H1 (cell line): ENCODE data around the gene OR8B3. TPM values are rescaled to one million over a fixed set of nuclear protein-coding genes. Genes with fewer than 3 reads are reported as not detected.

Experiments
- CTCF ChIA-PET: fragments of 300-600 bp; sonication (Branson Sonifier 250); formaldehyde crosslinking; loops from one replicate; lab custom pipeline; 2021; ENCODE audit not compliant: partially characterized antibody; lab: Charles Lee
- POLR2A ChIA-PET: fragments of 300-600 bp; sonication (Branson Sonifier 250); formaldehyde crosslinking; loops from one replicate; lab custom pipeline; 2021; ENCODE audit warnings: inconsistent platforms; ENCODE audit not compliant: partially characterized antibody; lab: Charles Lee
- DNase-seq, 2 experiments: peaks; one replicate each; pipeline versions ENCODE4 v3.0.0 to v3.0.0-alpha.2; 2010 to 2022; ENCODE audit warnings: low spot score in 2 of 2, low read depth in 1 of 2, mixed read lengths in 1 of 2
- FAIRE-seq: peaks from 2 replicates; lab custom pipeline; 2011; peaks lifted over from hg19 to GRCh38; lab: Jason Lieb, UNC
- H2AFZ ChIP-seq: 2 replicates; pipeline ENCODE4 v1.8.1; 2012; ENCODE audit warnings: low read length, inconsistent platforms
- H2AK5ac ChIP-seq: 2 replicates; pipeline ENCODE4 v1.6.1; 2013; ENCODE audit warnings: low read depth, low read length
- H2BK120ac ChIP-seq: replicated peaks from 2 replicates; pipeline ENCODE3; 2013; ENCODE audit warnings: low read depth, low read length, inconsistent platforms
- H2BK12ac ChIP-seq: 2 replicates; pipeline ENCODE4 v1.6.1; 2013; ENCODE audit warnings: low read depth, low read length
- H2BK15ac ChIP-seq: 2 replicates; pipeline ENCODE4 v1.6.1; 2013; ENCODE audit warnings: low read length
- H2BK20ac ChIP-seq: 2 replicates; pipeline ENCODE4 v1.6.1; 2013; ENCODE audit warnings: low read length
- H2BK5ac ChIP-seq: 2 replicates; pipeline ENCODE4 v1.6.1; 2013; ENCODE audit warnings: low read depth, low read length
- H3K14ac ChIP-seq: 2 replicates; pipeline ENCODE4 v1.6.1; 2013; ENCODE audit warnings: inconsistent platforms; ENCODE audit not compliant: insufficient read length
- H3K18ac ChIP-seq: 2 replicates; pipeline ENCODE4 v1.6.1; 2013; ENCODE audit warnings: low read length; ENCODE audit errors: extremely low read depth
- H3K23ac ChIP-seq: 2 replicates; pipeline ENCODE4 v1.6.1; 2013; ENCODE audit warnings: inconsistent platforms; ENCODE audit not compliant: insufficient read length
- H3K23me2 ChIP-seq: 2 replicates; pipeline ENCODE4 v1.6.1; 2013; ENCODE audit warnings: low read depth, low read length
- H3K27ac ChIP-seq: 2 replicates; pipeline ENCODE4 v1.6.1; 2011; ENCODE audit warnings: low read depth, low read length, inconsistent platforms
- H3K27me3 ChIP-seq, 4 experiments: replicated peaks in 1 of 4; 1 replicate in 1 of 4; 2 replicates in 3 of 4; pipeline versions ENCODE4 v1.6.1 to v1.8.1; 2011 to 2013; ENCODE audit warnings: low read length in 3 of 4, mild to moderate bottlenecking in 3 of 4, inconsistent platforms in 2 of 4, mixed read lengths in 2 of 4, moderate library complexity in 1 of 4; ENCODE audit not compliant: control insufficient read depth in 3 of 4, insufficient read depth in 3 of 4; ENCODE audit errors: extremely low read depth in 1 of 4
- H3K36me3 ChIP-seq, 4 experiments: 2 replicates each; pipeline versions ENCODE4 v1.6.1 to v1.8.1; 2011 to 2013; ENCODE audit warnings: mild to moderate bottlenecking in 4 of 4, low read length in 3 of 4, moderate library complexity in 2 of 4, control low read depth in 1 of 4, inconsistent platforms in 1 of 4; ENCODE audit not compliant: insufficient read depth in 4 of 4, control insufficient read depth in 2 of 4
- H3K4ac ChIP-seq: replicated peaks from 2 replicates; pipeline ENCODE3; 2013; ENCODE audit warnings: low read length, low read depth, mixed read lengths, inconsistent platforms; ENCODE audit not compliant: insufficient read length
- H3K4me1 ChIP-seq, 4 experiments: replicated peaks in 1 of 4; 1 replicate in 1 of 4; 2 replicates in 3 of 4; pipeline versions ENCODE4 v1.6.1 to v1.8.1; 2011 to 2013; ENCODE audit warnings: low read length in 3 of 4, inconsistent platforms in 2 of 4, mixed read lengths in 1 of 4; ENCODE audit not compliant: insufficient read depth in 4 of 4, control insufficient read depth in 3 of 4
- H3K4me2 ChIP-seq, 2 experiments: 2 replicates each; pipeline versions ENCODE4 v1.6.1 to v1.8.1; 2011 to 2013; ENCODE audit warnings: low read depth in 2 of 2, low read length in 2 of 2, control low read depth in 1 of 2, inconsistent platforms in 1 of 2, mild to moderate bottlenecking in 1 of 2; ENCODE audit not compliant: insufficient read depth in 1 of 2
- H3K4me3 ChIP-seq, 4 experiments: fragments of 200-600, 300-600 bp in 1 of 4; sonication (generic), shearing (Covaris generic), sonication (Bioruptor Twin) in 1 of 4; 2 replicates each; pipeline versions ENCODE4 v1.5.1 to v1.8.1; 2011 to 2016; ENCODE audit warnings: low read length in 4 of 4, low read depth in 3 of 4, control low read depth in 2 of 4, inconsistent platforms in 2 of 4, mild to moderate bottlenecking in 2 of 4, mixed read lengths in 1 of 4, moderate library complexity in 1 of 4; ENCODE audit not compliant: insufficient read depth in 2 of 4; ENCODE audit errors: extremely low read depth in 1 of 4
- H3K56ac ChIP-seq: replicated peaks from 2 replicates; pipeline ENCODE3; 2013; ENCODE audit warnings: low read depth, mild to moderate bottlenecking, mixed read lengths, low read length, inconsistent platforms; ENCODE audit not compliant: insufficient read length
- H3K79me1 ChIP-seq: 2 replicates; pipeline ENCODE4 v1.6.1; 2013; ENCODE audit warnings: low read depth, low read length, control low read depth
- H3K79me2 ChIP-seq, 2 experiments: 2 replicates each; pipeline versions ENCODE4 v1.6.1 to v1.8.1; 2012 to 2013; ENCODE audit warnings: low read length in 2 of 2, mild to moderate bottlenecking in 2 of 2, inconsistent platforms in 1 of 2; ENCODE audit not compliant: insufficient read depth in 2 of 2, control insufficient read depth in 1 of 2
- H3K9ac ChIP-seq, 4 experiments: replicated peaks in 1 of 4; 1 replicate in 1 of 4; 2 replicates in 3 of 4; pipeline versions ENCODE4 v1.6.1 to v1.8.1; 2011 to 2013; ENCODE audit warnings: low read depth in 3 of 4, low read length in 3 of 4, control low read depth in 2 of 4, mild to moderate bottlenecking in 2 of 4, moderate library complexity in 2 of 4, inconsistent platforms in 1 of 4; ENCODE audit errors: extremely low read depth in 1 of 4
- H3K9me3 ChIP-seq, 2 experiments: 2 replicates each; pipeline versions ENCODE4 v1.6.1 to v1.8.1; 2012 to 2013; ENCODE audit warnings: mild to moderate bottlenecking in 2 of 2, moderate library complexity in 2 of 2, control low read depth in 1 of 2, inconsistent platforms in 1 of 2, low read depth in 1 of 2, low read length in 1 of 2, mixed read lengths in 1 of 2; ENCODE audit not compliant: insufficient read depth in 2 of 2
- H4K20me1 ChIP-seq, 2 experiments: replicated peaks in 1 of 2; 2 replicates each; pipeline versions ENCODE3 to v1.8.1; 2011 to 2013; ENCODE audit warnings: inconsistent platforms in 2 of 2, low read length in 2 of 2, mild to moderate bottlenecking in 1 of 2; ENCODE audit not compliant: insufficient read depth in 2 of 2, control insufficient read depth in 1 of 2
- H4K5ac ChIP-seq: 2 replicates; pipeline ENCODE4 v1.6.1; 2013; ENCODE audit warnings: low read length, low read depth, mixed read lengths, inconsistent platforms; ENCODE audit not compliant: insufficient read length
- H4K8ac ChIP-seq: 2 replicates; pipeline ENCODE4 v1.8.0; 2013; ENCODE audit warnings: mild to moderate bottlenecking, moderate library complexity, low read length, inconsistent platforms; ENCODE audit not compliant: insufficient read depth; ENCODE audit errors: extremely low read depth
- H4K91ac ChIP-seq: replicated peaks from 2 replicates; pipeline ENCODE3; 2013; ENCODE audit warnings: low read length, mixed read lengths, inconsistent platforms; ENCODE audit not compliant: insufficient read length
- ASH2L ChIP-seq: fragments of 200-600, 300-600 bp; sonication (generic); IDR thresholded peaks from one replicate; pipeline ENCODE4 v1.7.1; 2017; ENCODE audit warnings: low read length
- ATF3 ChIP-seq: IDR thresholded peaks from 2 replicates; pipeline ENCODE4 v1.6.1; 2011; ENCODE audit warnings: low read depth, mild to moderate bottlenecking, low read length; ENCODE audit not compliant: insufficient read depth
- CEBPB ChIP-seq: IDR thresholded peaks from 2 replicates; pipeline ENCODE4 v1.6.1; 2012; ENCODE audit warnings: low read depth, low read length
- EZH2 ChIP-seq: fragments of 200-600 bp; sonication (generic); IDR thresholded peaks from 2 replicates; pipeline ENCODE4 v1.7.1; 2012; ENCODE audit warnings: low read depth, mild to moderate bottlenecking, moderate library complexity, low read length, inconsistent platforms; ENCODE audit not compliant: severe bottlenecking
- GABPA ChIP-seq: IDR thresholded peaks from 2 replicates; pipeline ENCODE4 v1.6.1; 2011; ENCODE audit warnings: mild to moderate bottlenecking, low read length, moderate library complexity, borderline replicate concordance; ENCODE audit not compliant: insufficient read depth
- KDM5A ChIP-seq: fragments of 200-600 bp; IDR thresholded peaks from 2 replicates; pipeline ENCODE4 v1.7.1; 2012; ENCODE audit warnings: mild to moderate bottlenecking, low read length, inconsistent platforms, mixed read lengths
- NANOG ChIP-seq: IDR thresholded peaks from 2 replicates; pipeline ENCODE4 v1.6.1; 2011; ENCODE audit warnings: low read length, low read depth, mild to moderate bottlenecking, inconsistent platforms; ENCODE audit not compliant: insufficient read depth, poor library complexity, severe bottlenecking
- RAD21 ChIP-seq, 2 experiments: IDR thresholded peaks in 1 of 2; conservative IDR thresholded peaks in 1 of 2; 2 replicates each; pipeline ENCODE4 v1.6.1; 2011; ENCODE audit warnings: low read depth in 2 of 2, low read length in 2 of 2, improper control_type of control experiment in 1 of 2, inconsistent platforms in 1 of 2, mild to moderate bottlenecking in 1 of 2, moderate library complexity in 1 of 2
- RNF2 ChIP-seq: fragments of 200-900, 300-1000 bp; sonication (generic); IDR thresholded peaks from 2 replicates; pipeline ENCODE4 v1.7.1; 2016; ENCODE audit warnings: borderline replicate concordance, low read depth, mild to moderate bottlenecking, antibody characterized with exemption, low read length; ENCODE audit not compliant: poor library complexity, severe bottlenecking; ENCODE audit errors: missing control alignments
- RXRA ChIP-seq: IDR thresholded peaks from 2 replicates; pipeline ENCODE4 v1.6.1; 2011; ENCODE audit warnings: low read depth, mild to moderate bottlenecking, low read length, moderate library complexity; ENCODE audit not compliant: insufficient read depth
- TBP ChIP-seq: IDR thresholded peaks from 2 replicates; pipeline ENCODE4 v1.6.1; 2011; ENCODE audit warnings: low read depth, low read length, improper control_type of control experiment
- TCF12 ChIP-seq: IDR thresholded peaks from 2 replicates; pipeline ENCODE4 v1.6.1; 2011; ENCODE audit warnings: low read depth, mild to moderate bottlenecking, low read length
- YY1 ChIP-seq: IDR thresholded peaks from 2 replicates; pipeline ENCODE4 v1.6.1; 2011; ENCODE audit warnings: low read depth, mild to moderate bottlenecking, low read length
- WGBS, 2 experiments: shearing (Covaris generic) in 1 of 2; methylation state at CpG; one replicate each; pipeline versions ENCODE4 v1.1.6 to v1.1.7; 2013 to 2015; ENCODE audit warnings: low lambda C conversion rate in 2 of 2, mixed read lengths in 2 of 2, inconsistent platforms in 1 of 2, low coverage in 1 of 2, missing lambda C conversion rate in 1 of 2; ENCODE audit not compliant: insufficient replicate concordance in 2 of 2, insufficient coverage in 1 of 2, insufficient read length in 1 of 2; ENCODE audit errors: extremely low coverage in 1 of 2, missing lambda C conversion rate in 1 of 2; 5-methylcytosine and 5-hydroxymethylcytosine counted together
- polyA plus RNA-seq, 7 experiments: library from polyadenylated mRNA; depleted of rRNA in 3 of 7; stranded (reverse) in 5 of 7; unstranded in 2 of 7; fragments of >200 nt in 5 of 7; fragments of 200-250 nt in 2 of 7; gene quantifications; 1 replicate in 5 of 7; 2 replicates in 1 of 7; 4 replicates in 1 of 7; pipeline versions ENCODE4 v1.2.1 to v1.2.3, GENCODE V29; 2011 to 2013; ENCODE audit warnings: missing spikeins in 2 of 7, mixed read lengths in 2 of 7
- total RNA-seq: library from RNA; stranded (reverse); fragmentation: NEBNext Ultra II Directional; extraction: Animal tissue kit (Norgen Biotek cat#: 25700); gene quantifications from 2 replicates; pipeline ENCODE4 v1.2.1, GENCODE V29; 2021

OR8B3 gene
- total and polyA plus RNA-seq, 2 of the 8 experiments (the other 6 are each of a cell fraction or from before 2014, with no cell fraction given): not detected

- no peak for FAIRE-seq
- no peak overlapping the region for H2BK12ac ChIP-seq
- TF ChIP-seq RNF2 (no peak), GABPA (no peak), ATF3 (no peak), KDM5A (no peak), ASH2L (no peak), TBP (no peak), YY1 (no peak), NANOG (no peak), RAD21 (IDR thresholded peaks at IDR 0.05 in 1 of 2, conservative IDR thresholded peaks at IDR 0.05 in 1 of 2; ENCODE audit: low read depth in 2 of 2, low read length in 2 of 2) (no peak), TCF12 (no peak), CEBPB (no peak), EZH2 (no peak), RXRA (no peak)
Observed at GRCh38 chr11:124359566-124359965, 39.3 kb downstream of the OR8B3 start.

More at GRCh38 chr11:124359566-124359965, 39.3 kb downstream of the OR8B3 start:
- no peak overlapping the region for H2BK20ac ChIP-seq
- no peak overlapping the region for H2AK5ac ChIP-seq
- ChIA-PET POLR2A (no interaction called here), CTCF (interaction anchor here (0.9 to 1.0 kb wide), 2 partner anchors 55 to 165 kb away, joined by 3 to 4 read pairs; no protein-coding TSS in a partner anchor)
- H2BK5ac ChIP-seq: no peak overlapping the region
- no peak overlapping the region for H4K5ac ChIP-seq
- H3K14ac ChIP-seq: no peak overlapping the region
- H3K36me3 ChIP-seq: no peaks in the 10 kb centered on the region
- no peak for DNase-seq
- WGBS, 2 experiments: 41% methylated on average over 2 of the region's 2 CpGs; no CpG with 5 or more reads in 1 of the 2 experiments
- no peak overlapping the region for H3K18ac ChIP-seq
- H4K20me1 ChIP-seq: no peaks in the 10 kb centered on the region
- no peaks in the 10 kb centered on the region for H3K27me3 ChIP-seq
- no peak overlapping the region for H3K56ac ChIP-seq
- H3K4me2 ChIP-seq: no peak overlapping the region
- no peaks in the 10 kb centered on the region for H3K79me1 ChIP-seq
- no peak overlapping the region for H3K9ac ChIP-seq
- H3K23ac ChIP-seq: no peak overlapping the region
- H2BK120ac ChIP-seq: no peak overlapping the region
- H3K4me3 ChIP-seq: no peak overlapping the region
- H3K4me1 ChIP-seq: no peaks in the 10 kb centered on the region
- H3K4ac ChIP-seq: no peak overlapping the region
- no peak overlapping the region for H2BK15ac ChIP-seq
- no peak overlapping the region for H3K27ac ChIP-seq
- no peaks in the 10 kb centered on the region for H3K23me2 ChIP-seq
- H2AFZ ChIP-seq: no peak overlapping the region
- H4K91ac ChIP-seq: no peak overlapping the region
- no peaks in the 10 kb centered on the region for H3K9me3 ChIP-seq
- no peak overlapping the region for H4K8ac ChIP-seq
- no peaks in the 10 kb centered on the region for H3K79me2 ChIP-seq
